ENCODE data around the gene OPRL1.
"Not testable (repeated sequence)": the region's sequence is repeated elsewhere in the genome, so short reads cannot be mapped to it uniquely, and the experiment has no call there.

Gene OPRL1

DNA sequence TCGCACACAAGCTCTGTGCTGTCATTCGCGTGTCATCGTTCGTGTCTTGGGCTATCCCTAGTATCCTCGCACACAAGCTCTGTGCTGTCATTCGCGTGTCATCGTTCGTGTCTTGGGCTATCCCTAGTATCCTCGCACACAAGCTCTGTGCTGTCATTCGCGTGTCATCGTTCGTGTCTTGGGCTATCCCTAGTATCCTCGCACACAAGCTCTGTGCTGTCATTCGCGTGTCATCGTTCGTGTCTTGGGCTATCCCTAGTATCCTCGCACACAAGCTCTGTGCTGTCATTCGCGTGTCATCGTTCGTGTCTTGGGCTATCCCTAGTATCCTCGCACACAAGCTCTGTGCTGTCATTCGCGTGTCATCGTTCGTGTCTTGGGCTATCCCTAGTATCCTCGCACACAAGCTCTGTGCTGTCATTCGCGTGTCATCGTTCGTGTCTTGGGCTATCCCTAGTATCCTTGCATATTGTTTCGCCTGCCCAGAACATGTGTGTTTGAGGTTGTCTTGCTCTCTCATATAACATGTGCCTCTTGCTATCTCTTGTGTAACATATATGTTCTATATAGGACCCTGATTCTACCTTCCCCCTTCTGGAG is 7.4 kb downstream of the OPRL1 start:
- not testable (repeated sequence) for DNase-seq

DNA sequence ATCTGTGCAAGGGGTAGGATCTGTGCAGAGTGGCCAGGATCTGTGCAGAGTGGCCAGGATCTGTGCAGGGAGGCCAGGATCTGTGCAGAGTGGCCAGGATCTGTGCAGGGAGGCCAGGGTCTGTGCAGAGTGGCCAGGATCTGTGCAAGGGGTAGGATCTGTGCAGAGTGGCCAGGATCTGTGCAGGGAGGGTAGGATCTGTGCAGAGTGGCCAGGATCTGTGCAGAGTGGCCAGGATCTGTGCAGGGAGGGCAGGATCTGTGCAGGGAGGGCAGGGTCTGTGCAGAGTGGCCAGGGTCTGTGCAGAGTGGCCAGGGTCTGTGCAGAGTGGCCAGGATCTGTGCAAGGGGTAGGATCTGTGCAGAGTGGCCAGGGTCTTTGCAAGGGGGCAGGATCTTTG is 8.7 kb downstream of the OPRL1 start:
- not testable (repeated sequence) for DNase-seq

DNA sequence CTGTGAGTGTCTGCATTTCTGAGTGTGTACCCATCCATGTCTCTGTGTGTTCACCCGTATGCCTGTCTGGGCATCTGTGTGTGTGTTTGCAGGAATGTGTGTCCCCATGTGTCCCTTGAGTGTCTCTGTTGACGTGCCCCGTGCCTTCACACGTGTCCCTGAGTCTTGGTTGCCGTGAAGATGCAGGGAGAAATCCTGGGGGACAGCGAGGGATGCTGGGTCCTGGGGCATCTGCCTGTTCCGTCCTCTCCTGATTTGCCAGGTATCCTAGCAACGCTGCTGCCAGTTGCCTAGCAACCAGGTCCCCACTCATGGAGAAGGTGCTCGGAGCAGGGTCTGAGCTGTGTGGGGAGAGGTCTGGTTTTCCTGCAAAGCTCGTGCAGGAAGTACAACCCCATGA is 10.3 kb downstream of the OPRL1 start:
- no peak for DNase-seq

- no peak for DNase-seq
These were observed 11.5 kb downstream of the OPRL1 start for GRCh38 chr20:64091340-64091739.

GRCh38 chr20:64091770-64092169 is 11.9 kb downstream of the OPRL1 start:
- no peak for DNase-seq

GRCh38 chr20:64092258-64093012 is 12.6 kb downstream of the OPRL1 start:
- DNase-seq = no peak

GRCh38 chr20:64093013-64093503 is 13.2 kb downstream of the OPRL1 start:
- DNase-seq = no peak

GRCh38 chr20:64095455-64095854 is 15.6 kb downstream of the OPRL1 start:
- DNase-seq = no peak

- DNase-seq = no peak
These were observed 16.0 kb downstream of the OPRL1 start for GRCh38 chr20:64095927-64096326.

DNA sequence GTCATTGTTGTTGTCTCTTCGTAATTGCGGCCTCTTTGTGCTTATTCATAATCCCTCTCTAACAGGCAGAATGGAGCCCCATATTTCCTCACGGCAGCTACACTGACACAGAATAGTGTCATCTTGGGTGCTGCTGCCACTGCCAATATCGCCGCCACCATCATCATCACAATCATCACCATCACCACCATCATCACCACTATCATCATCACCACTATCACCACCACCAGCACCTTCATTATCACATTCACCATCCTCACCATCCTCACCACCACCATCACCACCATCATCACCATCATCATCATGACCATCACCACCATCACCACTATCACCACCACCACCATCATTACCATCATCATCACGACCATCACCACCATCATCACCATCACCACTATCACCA is 16.7 kb downstream of the OPRL1 start:
- no peak for DNase-seq

DNA sequence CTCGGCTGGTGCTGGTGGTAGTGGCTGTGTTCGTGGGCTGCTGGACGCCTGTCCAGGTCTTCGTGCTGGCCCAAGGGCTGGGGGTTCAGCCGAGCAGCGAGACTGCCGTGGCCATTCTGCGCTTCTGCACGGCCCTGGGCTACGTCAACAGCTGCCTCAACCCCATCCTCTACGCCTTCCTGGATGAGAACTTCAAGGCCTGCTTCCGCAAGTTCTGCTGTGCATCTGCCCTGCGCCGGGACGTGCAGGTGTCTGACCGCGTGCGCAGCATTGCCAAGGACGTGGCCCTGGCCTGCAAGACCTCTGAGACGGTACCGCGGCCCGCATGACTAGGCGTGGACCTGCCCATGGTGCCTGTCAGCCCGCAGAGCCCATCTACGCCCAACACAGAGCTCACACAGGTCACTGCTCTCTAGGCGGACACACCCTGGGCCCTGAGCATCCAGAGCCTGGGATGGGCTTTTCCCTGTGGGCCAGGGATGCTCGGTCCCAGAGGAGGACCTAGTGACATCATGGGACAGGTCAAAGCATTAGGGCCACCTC is 18.7 kb downstream of the OPRL1 start:
- no peak for DNase-seq

DNA sequence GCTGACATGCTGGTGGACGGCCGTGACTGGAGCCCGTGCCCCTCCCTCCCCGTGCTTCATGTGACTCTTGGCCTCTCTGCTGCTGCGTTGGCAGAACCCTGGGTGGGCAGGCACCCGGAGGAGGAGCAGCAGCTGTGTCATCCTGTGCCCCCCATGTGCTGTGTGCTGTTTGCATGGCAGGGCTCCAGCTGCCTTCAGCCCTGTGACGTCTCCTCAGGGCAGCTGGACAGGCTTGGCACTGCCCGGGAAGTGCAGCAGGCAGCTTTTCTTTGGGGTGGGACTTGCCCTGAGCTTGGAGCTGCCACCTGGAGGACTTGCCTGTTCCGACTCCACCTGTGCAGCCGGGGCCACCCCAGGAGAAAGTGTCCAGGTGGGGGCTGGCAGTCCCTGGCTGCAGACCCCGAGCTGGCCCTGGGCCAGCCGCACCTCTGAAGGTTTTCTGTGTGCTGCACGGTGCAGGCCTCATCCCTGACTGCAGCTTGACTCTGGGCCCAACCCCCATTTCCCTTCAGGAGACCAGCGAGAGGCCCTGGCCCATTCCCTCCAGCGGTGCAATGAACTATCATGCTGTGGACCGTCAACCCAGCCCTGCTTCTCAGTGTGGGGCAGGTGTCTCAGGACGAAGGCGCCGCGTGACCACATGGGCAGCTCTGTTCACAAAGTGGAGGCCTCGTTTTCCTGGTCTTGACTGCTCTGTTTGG is 19.4 kb downstream of the OPRL1 start:
- no peak for DNase-seq

GRCh38 chr20:64099880-64100565 is 20.1 kb downstream of the OPRL1 start:
- no peak for DNase-seq

DNA sequence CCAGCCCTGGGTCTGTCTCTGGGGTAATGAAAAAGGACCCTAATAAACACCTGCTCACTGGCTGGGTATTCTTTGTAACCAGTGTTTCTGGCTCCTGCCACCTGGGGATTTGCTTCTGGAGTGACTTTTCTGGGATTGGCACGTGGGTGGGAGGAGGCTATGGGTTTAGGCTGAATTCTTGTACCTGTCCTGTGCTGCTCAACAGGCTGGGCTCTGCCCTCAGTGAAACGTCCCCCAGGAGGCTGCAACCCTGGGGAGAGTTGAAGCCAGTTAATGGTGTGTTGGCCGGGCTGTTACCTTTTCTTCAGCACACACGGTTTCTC is 20.6 kb downstream of the OPRL1 start:
- no peak for DNase-seq

DNA sequence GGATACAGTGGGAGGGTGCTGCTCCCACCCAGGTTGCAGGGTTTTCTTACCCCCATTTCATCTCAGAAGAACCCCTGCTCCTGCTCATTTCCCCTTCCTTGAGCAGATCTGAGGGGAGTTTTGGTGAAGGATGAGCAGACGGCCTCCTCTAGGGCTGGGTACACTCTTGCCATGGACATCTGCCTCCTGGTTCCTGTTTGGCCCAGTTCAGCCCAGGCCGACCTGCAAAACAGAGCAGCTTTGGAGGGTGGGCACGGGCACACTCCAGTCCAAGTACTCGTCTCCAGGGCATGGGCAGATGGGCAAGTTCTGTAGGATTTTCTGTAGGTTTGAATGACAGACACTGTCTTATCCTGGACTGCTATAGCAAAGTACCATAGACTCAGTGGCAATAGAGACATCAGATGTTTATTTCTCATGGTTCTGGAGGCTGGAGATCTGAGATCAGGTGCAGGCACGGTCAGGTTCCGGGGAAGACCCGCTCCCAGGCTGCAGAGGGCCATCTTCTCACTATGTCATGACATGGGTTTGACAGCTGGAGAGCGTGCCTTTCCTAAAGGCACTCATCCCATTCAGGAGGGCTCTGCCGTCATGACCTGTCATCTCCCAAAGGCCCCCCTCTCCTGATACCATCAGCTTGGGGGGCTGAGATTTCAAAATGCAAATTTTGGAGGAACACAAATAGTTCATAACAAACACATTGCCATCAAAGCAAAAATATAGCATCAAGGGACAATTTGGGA is 21.2 kb downstream of the OPRL1 start:
- DNase-seq = no peak

GRCh38 chr20:64101731-64102621 is 22.1 kb downstream of the OPRL1 start:
- peak; percentile 80 to 85 for DNase-seq

DNA sequence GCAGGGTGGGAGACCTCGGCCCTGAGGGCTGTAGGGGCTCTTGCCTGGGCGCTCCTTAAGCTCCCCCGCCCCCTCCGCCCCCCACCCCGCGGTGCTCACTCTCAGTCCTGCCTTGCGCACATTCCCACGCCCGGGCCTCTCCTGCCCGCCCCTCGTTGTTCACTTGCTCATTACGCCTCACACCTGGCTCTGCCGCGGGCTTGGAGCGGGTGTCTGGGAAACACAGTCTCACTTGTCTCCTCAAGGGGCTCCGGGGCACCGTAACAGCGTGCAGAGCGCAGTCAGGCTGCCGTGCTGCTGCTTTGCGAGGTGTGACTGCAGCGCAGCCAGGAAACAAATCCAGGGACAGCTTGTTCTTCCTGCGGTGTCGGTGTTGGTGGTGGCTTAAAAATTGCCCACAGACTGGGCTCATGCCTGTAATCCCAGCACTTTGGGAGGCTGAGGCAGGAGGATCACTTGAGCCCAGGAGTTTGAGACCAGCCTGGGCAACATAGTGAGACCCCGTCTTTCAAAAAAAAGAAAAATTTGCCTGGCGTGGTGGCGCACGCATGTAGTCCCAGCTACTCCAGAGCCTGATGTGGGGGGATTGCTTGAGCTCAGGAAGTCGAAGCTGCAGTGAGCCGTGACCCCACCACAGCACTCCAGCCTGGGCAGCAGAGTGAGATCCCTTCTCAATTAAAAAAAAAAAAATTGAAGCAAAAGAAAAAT is 22.9 kb downstream of the OPRL1 start:
- peak in 1 of 2 experiments; percentile 8 for DNase-seq

DNA sequence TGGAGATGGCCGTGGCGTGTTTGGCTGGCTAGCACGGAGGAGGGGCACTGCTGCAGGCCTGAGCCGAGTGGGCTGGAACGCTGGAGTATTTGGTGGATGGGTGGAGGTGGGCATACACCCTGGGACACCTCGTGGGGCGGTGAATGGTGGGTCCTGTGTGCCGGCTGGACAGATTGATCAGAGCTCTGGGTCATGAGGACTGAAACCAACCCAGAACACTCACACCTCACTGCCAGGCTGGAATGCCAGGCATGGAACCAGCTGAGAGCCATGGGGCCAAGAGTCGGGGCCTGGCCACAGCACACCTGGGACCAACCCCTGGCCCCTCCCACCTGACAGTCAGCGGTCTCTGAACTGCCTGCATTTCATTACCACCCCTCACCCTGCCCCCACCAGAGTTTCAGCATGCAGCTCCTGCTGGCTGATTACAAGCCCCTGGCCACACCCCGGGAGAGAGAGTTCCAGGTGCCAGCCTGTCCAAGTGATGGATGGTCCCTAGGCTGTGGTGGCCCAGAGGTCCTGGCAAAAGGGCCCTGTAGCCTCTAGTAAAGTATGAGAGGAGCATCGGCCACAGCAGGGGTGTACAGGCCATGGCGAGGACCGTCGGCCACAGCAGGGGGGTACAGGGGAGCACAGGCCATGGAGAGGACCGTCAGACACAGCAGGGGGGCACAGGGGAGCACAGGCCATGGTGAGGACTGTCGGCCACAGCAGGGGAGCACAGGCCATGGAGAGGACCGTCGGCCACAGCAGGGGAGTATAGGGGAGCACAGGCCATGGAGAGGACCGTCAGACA is 24.2 kb downstream of the OPRL1 start:
- peak; percentile 11 to 13 for DNase-seq

GRCh38 chr20:64104667-64105451 is 25.0 kb downstream of the OPRL1 start:
- DNase-seq = peak; percentile 14 to 17

Data from activated T-cell treated with anti-CD3 and anti-CD28 coated beads, Interleukin-2, amount 50 U/mL, for 48 hours (primary cell).